HEK293T (cell line): ENCODE data around the gene TMPRSS11D.

Experiments
- CTCF ChIA-PET: fragments of 350-600 bp; formaldehyde crosslinking; extraction: SDS; loops from one replicate; lab custom pipeline; 2021; ENCODE audit warnings: antibody characterized with exemption, inconsistent platforms; lab: Yijun Ruan, JAX
- POLR2A ChIA-PET: fragments of 350-600 bp; formaldehyde crosslinking; extraction: SDS; loops from one replicate; lab custom pipeline; 2020; ENCODE audit warnings: antibody characterized with exemption, inconsistent platforms; lab: Yijun Ruan, JAX
- DNase-seq: peaks from one replicate; pipeline ENCODE4 v3.0.0; 2012; ENCODE audit warnings: mixed read lengths; ENCODE audit errors: extremely low spot score
- ARNT ChIP-seq: fragments of 450-650 bp; IDR thresholded peaks from 2 replicates; pipeline ENCODE4 v1.6.1; 2017; ENCODE audit warnings: mild to moderate bottlenecking
- BHLHE40 ChIP-seq: fragments of 450-650 bp; IDR thresholded peaks from 2 replicates; pipeline ENCODE4 v1.6.1; 2016; ENCODE audit warnings: mild to moderate bottlenecking, moderate library complexity, borderline replicate concordance
- CTBP1 ChIP-seq: fragments of 450-650 bp; IDR thresholded peaks from 2 replicates; pipeline ENCODE4 v1.6.1; 2016; ENCODE audit warnings: borderline replicate concordance
- ELF4 ChIP-seq: fragments of 450-650 bp; IDR thresholded peaks from 2 replicates; pipeline ENCODE4 v1.6.1; 2017; ENCODE audit warnings: antibody characterized with exemption
- FOXA1 ChIP-seq: fragments of 450-650 bp; IDR thresholded peaks from 2 replicates; pipeline ENCODE4 v1.6.1; 2016; ENCODE audit warnings: mild to moderate bottlenecking
- FOXK2 ChIP-seq: fragments of 450-650 bp; IDR thresholded peaks from 2 replicates; pipeline ENCODE4 v1.6.1; 2016; ENCODE audit warnings: mild to moderate bottlenecking
- FOXM1 ChIP-seq: fragments of 450-650 bp; IDR thresholded peaks from 2 replicates; pipeline ENCODE4 v1.6.1; 2017; ENCODE audit warnings: mild to moderate bottlenecking, borderline replicate concordance
- HDGF ChIP-seq: fragments of 450-650 bp; IDR thresholded peaks from 2 replicates; pipeline ENCODE4 v1.6.1; 2017; ENCODE audit warnings: antibody characterized with exemption, borderline replicate concordance
- L3MBTL2 ChIP-seq: fragments of 450-650 bp; conservative IDR thresholded peaks from 2 replicates; pipeline ENCODE4 v1.6.1; 2016; ENCODE audit warnings: mild to moderate bottlenecking
- LEF1 ChIP-seq: fragments of 450-650 bp; IDR thresholded peaks from 2 replicates; pipeline ENCODE4 v1.6.1; 2017; ENCODE audit warnings: mild to moderate bottlenecking, borderline replicate concordance
- NFRKB ChIP-seq: fragments of 450-650 bp; IDR thresholded peaks from 2 replicates; pipeline ENCODE4 v1.6.1; 2016; ENCODE audit warnings: mild to moderate bottlenecking, moderate library complexity
- SP1 ChIP-seq: fragments of 450-650 bp; IDR thresholded peaks from 2 replicates; pipeline ENCODE4 v1.6.1; 2017
- SUZ12 ChIP-seq: fragments of 450-650 bp; IDR thresholded peaks from 2 replicates; pipeline ENCODE4 v1.6.1; 2016; ENCODE audit warnings: mild to moderate bottlenecking
- TARDBP ChIP-seq: fragments of 450-650 bp; IDR thresholded peaks from 2 replicates; pipeline ENCODE4 v1.6.1; 2016
- ZNF384 ChIP-seq: fragments of 450-650 bp; IDR thresholded peaks from 2 replicates; pipeline ENCODE4 v1.6.1; 2016
- TF ChIP-seq, protein P1 (sequence below): fragments of 450-650 bp; IDR thresholded peaks from 2 replicates; pipeline ENCODE4 v1.6.1; 2016

Gene TMPRSS11D, protein sequence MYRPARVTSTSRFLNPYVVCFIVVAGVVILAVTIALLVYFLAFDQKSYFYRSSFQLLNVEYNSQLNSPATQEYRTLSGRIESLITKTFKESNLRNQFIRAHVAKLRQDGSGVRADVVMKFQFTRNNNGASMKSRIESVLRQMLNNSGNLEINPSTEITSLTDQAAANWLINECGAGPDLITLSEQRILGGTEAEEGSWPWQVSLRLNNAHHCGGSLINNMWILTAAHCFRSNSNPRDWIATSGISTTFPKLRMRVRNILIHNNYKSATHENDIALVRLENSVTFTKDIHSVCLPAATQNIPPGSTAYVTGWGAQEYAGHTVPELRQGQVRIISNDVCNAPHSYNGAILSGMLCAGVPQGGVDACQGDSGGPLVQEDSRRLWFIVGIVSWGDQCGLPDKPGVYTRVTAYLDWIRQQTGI

GRCh38 chr4:67883902-67884301 is at the start of gene TMPRSS11D:
TMPRSS11D (minus strand) TSS chr4:67884002; CDS start chr4:67883933, 69 bp downstream.
- POLR2A ChIA-PET = no interaction called here
- TF ChIP-seq L3MBTL2 (no peak), ZNF384 (no peak), FOXA1 (no peak), HDGF (no peak), ARNT (no peak), FOXK2 (no peak), CTBP1 (no peak), FOXM1 (no peak)
- TF ChIP-seq, protein P1, sequence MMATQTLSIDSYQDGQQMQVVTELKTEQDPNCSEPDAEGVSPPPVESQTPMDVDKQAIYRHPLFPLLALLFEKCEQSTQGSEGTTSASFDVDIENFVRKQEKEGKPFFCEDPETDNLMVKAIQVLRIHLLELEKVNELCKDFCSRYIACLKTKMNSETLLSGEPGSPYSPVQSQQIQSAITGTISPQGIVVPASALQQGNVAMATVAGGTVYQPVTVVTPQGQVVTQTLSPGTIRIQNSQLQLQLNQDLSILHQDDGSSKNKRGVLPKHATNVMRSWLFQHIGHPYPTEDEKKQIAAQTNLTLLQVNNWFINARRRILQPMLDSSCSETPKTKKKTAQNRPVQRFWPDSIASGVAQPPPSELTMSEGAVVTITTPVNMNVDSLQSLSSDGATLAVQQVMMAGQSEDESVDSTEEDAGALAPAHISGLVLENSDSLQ = no peak
- no peak for DNase-seq
- CTCF ChIA-PET = no interaction called here

- CTCF ChIA-PET = no interaction called here
- no peak for DNase-seq
- TF ChIP-seq L3MBTL2 (no peak), BHLHE40 (no peak), NFRKB (no peak), SUZ12 (no peak), ZNF384 (no peak), HDGF (no peak), ELF4 (no peak), FOXK2 (no peak), SP1 (no peak)
- POLR2A ChIA-PET = no interaction called here
These were observed 49.2 kb upstream of the TMPRSS11D start for GRCh38 chr4:67933038-67933437.

DNA sequence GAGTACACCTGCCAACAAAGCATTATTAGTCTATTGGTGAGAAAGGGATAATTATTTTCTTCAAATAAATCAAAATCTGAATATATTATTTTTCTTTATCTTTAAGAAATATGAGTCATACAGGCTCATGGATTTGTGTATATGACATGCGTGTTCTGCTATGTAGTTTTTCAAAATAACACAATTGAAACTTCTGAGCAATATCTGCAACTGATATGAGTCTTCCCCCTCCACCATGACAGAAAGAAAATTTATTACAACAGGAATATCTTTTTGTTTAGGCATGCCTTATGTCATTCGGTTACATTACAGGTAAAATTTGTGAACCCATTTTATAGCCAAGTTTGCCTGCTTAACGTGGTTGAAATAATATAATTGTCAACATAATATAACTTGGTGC is 47.5 kb upstream of the TMPRSS11D start:
- ChIA-PET CTCF (no interaction called here), POLR2A (no interaction called here)
- DNase-seq = no peak
- TF ChIP-seq BHLHE40 (no peak), SUZ12 (no peak), NFRKB (no peak), LEF1 (no peak), FOXK2 (no peak), ELF4 (no peak), HDGF (no peak), CTBP1 (no peak), FOXM1 (no peak), ARNT (no peak), ZNF384 (no peak), FOXA1 (no peak), TARDBP (no peak), L3MBTL2 (no peak)
- TF ChIP-seq, protein P1 = no peak

DNA sequence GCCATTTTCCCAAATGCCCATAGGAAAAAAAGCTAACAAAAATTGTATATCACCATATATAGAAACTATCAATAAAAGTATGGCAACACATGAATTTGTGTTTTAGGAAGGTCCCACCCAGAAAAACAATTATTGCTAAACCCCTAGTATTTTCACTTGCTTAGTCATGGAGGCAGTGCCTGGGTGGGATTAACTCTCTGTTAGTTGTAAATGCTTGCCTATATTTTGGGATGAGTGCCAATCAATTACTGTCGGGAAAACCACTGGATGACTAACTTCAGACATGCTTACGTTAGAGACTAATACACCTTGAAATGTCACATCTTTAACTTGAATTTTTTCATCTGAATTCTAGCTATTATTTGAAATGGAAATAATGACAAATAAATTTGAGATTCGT is 45.6 kb upstream of the TMPRSS11D start:
- ChIA-PET POLR2A (no interaction called here), CTCF (no interaction called here)
- no peak for DNase-seq
- TF ChIP-seq FOXA1 (no peak), BHLHE40 (no peak), CTBP1 (no peak), TARDBP (no peak), FOXK2 (no peak)

DNA sequence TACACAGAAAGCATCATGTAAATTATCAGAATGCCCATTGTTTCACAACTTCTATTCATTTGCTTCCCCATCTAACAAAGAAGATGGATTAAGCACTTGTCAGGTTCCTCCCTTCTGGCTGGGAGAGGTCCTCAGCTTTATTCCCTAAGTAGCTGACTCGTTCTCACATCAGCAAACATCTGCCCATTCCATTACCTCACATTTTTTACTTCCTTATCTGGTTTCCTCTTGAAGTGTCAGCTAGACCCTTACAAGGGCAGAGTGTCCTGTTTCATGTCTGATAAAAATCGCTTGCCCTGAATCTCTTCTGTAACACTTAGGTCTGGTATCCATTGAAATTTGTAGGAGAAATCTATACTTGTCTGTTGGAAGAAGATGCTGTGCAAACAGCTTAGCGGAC is 44.7 kb upstream of the TMPRSS11D start:
- TF ChIP-seq L3MBTL2 (no peak), NFRKB (no peak), BHLHE40 (no peak), ZNF384 (no peak), HDGF (no peak), FOXM1 (no peak), TARDBP (no peak)
- no peak for DNase-seq
- ChIA-PET POLR2A (no interaction called here), CTCF (no interaction called here)

DNA sequence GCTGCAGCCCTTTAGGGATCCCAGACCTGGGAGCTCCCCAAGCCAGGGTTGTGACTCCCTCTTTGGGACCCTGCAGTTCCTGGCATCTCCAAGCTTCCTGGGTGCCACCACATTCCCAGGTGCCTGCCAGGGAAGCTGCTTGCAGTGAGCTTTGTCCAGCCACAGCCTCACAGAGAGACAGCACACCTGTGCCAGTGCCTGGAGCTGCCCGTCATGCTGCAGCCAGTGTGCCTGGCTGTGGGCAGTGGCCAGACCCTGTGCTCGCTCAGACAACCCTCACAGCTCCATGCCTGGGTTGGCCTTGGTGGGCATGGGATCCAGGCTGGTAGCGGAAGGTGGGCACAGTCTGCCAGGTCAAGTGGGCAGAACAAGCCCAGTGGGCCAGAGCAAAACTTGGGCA is 43.4 kb upstream of the TMPRSS11D start:
- TF ChIP-seq L3MBTL2 (no peak), CTBP1 (no peak), ARNT (no peak), SP1 (no peak), FOXK2 (no peak), BHLHE40 (no peak), FOXA1 (no peak), HDGF (no peak), FOXM1 (no peak)
- TF ChIP-seq, protein P1 = no peak
- no peak for DNase-seq
- CTCF ChIA-PET = no interaction called here
- POLR2A ChIA-PET = no interaction called here

DNA sequence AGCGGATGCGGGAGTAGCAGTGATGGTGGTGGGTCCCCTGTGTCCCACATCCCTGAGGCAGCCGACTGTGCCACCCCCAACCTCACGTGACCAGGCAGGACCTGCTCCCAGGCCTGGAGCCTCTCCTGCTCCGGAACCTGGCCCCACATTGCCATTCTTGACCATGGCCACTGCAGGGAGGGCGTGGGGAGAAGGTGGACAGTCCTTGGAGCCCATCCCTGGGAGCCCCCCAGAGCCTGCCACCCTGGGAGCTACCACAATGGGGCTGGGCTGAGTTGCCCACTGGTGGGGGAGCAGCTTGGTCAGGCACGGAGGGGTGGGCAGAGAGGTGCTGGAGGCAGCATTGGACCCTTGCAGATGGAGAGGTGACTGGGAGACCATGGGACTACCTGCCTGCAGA is 42.7 kb upstream of the TMPRSS11D start:
- no peak for DNase-seq
- TF ChIP-seq ZNF384 (no peak), HDGF (no peak), LEF1 (no peak), FOXK2 (no peak), FOXA1 (no peak), FOXM1 (no peak), BHLHE40 (no peak), L3MBTL2 (no peak), SP1 (no peak), CTBP1 (no peak), NFRKB (no peak), ARNT (no peak), TARDBP (no peak), SUZ12 (no peak)
- TF ChIP-seq, protein P1 = no peak
- POLR2A ChIA-PET = no interaction called here
- CTCF ChIA-PET = no interaction called here
